MCF 10A (cell line): ENCODE results near the gene UBE2D2. TPM values are rescaled to one million over a fixed set of nuclear protein-coding genes. Genes with fewer than 3 reads are reported as not detected.

Source experiments
- BruUV-seq: library from RNA; stranded (reverse); fragments of 400-500 nt; replicated peaks from 2 replicates; lab custom pipeline; 2021; lab: Mats Ljungman, UMichigan
- CTCF ChIA-PET: fragments of 300-600 bp; sonication (Branson Sonifier 250); formaldehyde crosslinking; extraction: SDS; loops from one replicate; lab custom pipeline; 2021; ENCODE audit warnings: antibody characterized with exemption, inconsistent platforms; lab: Yijun Ruan, JAX
- POLR2A ChIA-PET: fragments of 300-600, 350-650 bp; sonication (Branson Sonifier 250); formaldehyde crosslinking; extraction: SDS; loops from one replicate; lab custom pipeline; 2020; ENCODE audit warnings: antibody characterized with exemption, inconsistent platforms; lab: Yijun Ruan, JAX
- DNase-seq: peaks from one replicate; pipeline ENCODE4 v3.0.0-alpha.2; 2018; ENCODE audit not compliant: unreplicated experiment
- H3K27ac Mint-ChIP-seq: one replicate; pipeline ENCODE4 v1.8.0; 2022; ENCODE audit warnings: mild to moderate bottlenecking, low read depth, mixed read lengths; ENCODE audit not compliant: unreplicated experiment
- H3K27me3 Mint-ChIP-seq: one replicate; pipeline ENCODE4 v1.8.0; 2022; ENCODE audit warnings: mixed read lengths; ENCODE audit not compliant: insufficient read depth, unreplicated experiment
- H3K36me3 Mint-ChIP-seq: one replicate; pipeline ENCODE4 v1.8.0; 2022; ENCODE audit warnings: mild to moderate bottlenecking, moderate library complexity, mixed read lengths; ENCODE audit not compliant: insufficient read depth, unreplicated experiment
- H3K4me1 Mint-ChIP-seq: one replicate; pipeline ENCODE4 v1.8.0; 2022; ENCODE audit warnings: mixed read lengths; ENCODE audit not compliant: insufficient read depth, unreplicated experiment
- H3K4me3 Mint-ChIP-seq: one replicate; pipeline ENCODE4 v1.8.0; 2022; ENCODE audit warnings: mild to moderate bottlenecking, moderate library complexity, mixed read lengths; ENCODE audit not compliant: unreplicated experiment
- H3K9me3 Mint-ChIP-seq: one replicate; pipeline ENCODE4 v1.8.0; 2022; ENCODE audit warnings: mixed read lengths; ENCODE audit not compliant: unreplicated experiment
- intact Hi-C: fragments of 100-400 bp; cut with micrococcal nuclease; formaldehyde crosslinking; loops from 2 replicates; pipeline ENCODE4 v1.14.1; 2022
- total RNA-seq: library from RNA; stranded (reverse); gene quantifications from 2 replicates; pipeline ENCODE4 v1.2.3, GENCODE V29; 2022
- TF ChIP-seq, protein P1 (sequence below): fragments of 200-600 bp; IDR thresholded peaks from one replicate; pipeline ENCODE4 v1.8.0; 2022; ENCODE audit warnings: antibody characterized with exemption, mild to moderate bottlenecking; ENCODE audit not compliant: unreplicated experiment

UBE2D2 gene
- total RNA-seq, 1 experiment from 2014 or later, result 306 TPM

- peak overlapping the region; percentile 87 for H3K4me3 Mint-ChIP-seq
- DNase-seq, result peak; percentile 51
- peak overlapping the region; percentile 33 for H3K27ac Mint-ChIP-seq
- no TSS peak for BruUV-seq
- H3K9me3 Mint-ChIP-seq, result no peaks in the 10 kb centered on the region
- intact Hi-C loops, result no loop called here
- POLR2A ChIA-PET, result interaction anchor here (0.7 to 5.3 kb wide), 8 partner anchors 10 to 90 kb away, joined by 3 to 97 read pairs (median 4); partner anchors contain the start of gene UBE2D2
- CTCF ChIA-PET, result interaction anchor here (0.6 to 4.1 kb wide), 9 partner anchors 8 to 136 kb away, joined by 3 to 28 read pairs (median 3); no protein-coding TSS in a partner anchor
- peaks cover 30% of the 10 kb centered on the region for H3K4me1 Mint-ChIP-seq
- no peaks in the 10 kb centered on the region for H3K36me3 Mint-ChIP-seq
- no peaks in the 10 kb centered on the region for H3K27me3 Mint-ChIP-seq
- TF ChIP-seq, protein P1, sequence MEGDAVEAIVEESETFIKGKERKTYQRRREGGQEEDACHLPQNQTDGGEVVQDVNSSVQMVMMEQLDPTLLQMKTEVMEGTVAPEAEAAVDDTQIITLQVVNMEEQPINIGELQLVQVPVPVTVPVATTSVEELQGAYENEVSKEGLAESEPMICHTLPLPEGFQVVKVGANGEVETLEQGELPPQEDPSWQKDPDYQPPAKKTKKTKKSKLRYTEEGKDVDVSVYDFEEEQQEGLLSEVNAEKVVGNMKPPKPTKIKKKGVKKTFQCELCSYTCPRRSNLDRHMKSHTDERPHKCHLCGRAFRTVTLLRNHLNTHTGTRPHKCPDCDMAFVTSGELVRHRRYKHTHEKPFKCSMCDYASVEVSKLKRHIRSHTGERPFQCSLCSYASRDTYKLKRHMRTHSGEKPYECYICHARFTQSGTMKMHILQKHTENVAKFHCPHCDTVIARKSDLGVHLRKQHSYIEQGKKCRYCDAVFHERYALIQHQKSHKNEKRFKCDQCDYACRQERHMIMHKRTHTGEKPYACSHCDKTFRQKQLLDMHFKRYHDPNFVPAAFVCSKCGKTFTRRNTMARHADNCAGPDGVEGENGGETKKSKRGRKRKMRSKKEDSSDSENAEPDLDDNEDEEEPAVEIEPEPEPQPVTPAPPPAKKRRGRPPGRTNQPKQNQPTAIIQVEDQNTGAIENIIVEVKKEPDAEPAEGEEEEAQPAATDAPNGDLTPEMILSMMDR, result no peak
Measured at GRCh38 chr5:139651043-139651834, 90.1 kb downstream of the UBE2D2 start.

- POLR2A ChIA-PET, result interaction anchor here (0.6 to 5.3 kb wide), 8 partner anchors 9 to 527 kb away, joined by 3 to 97 read pairs (median 4); partner anchors contain the start of gene UBE2D2
- peaks cover 7% of the 10 kb centered on the region for H3K36me3 Mint-ChIP-seq
- no TSS peak for BruUV-seq
- peaks cover 30% of the 10 kb centered on the region for H3K4me1 Mint-ChIP-seq
- H3K9me3 Mint-ChIP-seq, result no peaks in the 10 kb centered on the region
- TF ChIP-seq, protein P1, result no peak
- H3K27ac Mint-ChIP-seq, result peak overlapping the region; percentile 33
- peak overlapping the region; percentile 87 for H3K4me3 Mint-ChIP-seq
- CTCF ChIA-PET, result interaction anchor here (0.6 to 4.1 kb wide), 7 partner anchors 9 to 135 kb away, joined by 3 to 28 read pairs (median 4); no protein-coding TSS in a partner anchor
- H3K27me3 Mint-ChIP-seq, result no peaks in the 10 kb centered on the region
- DNase-seq, result peak; percentile 87
- intact Hi-C loops, result loop anchor here (1.0 kb wide), 1 partner anchor 16 kb away; no protein-coding TSS in a partner anchor
Measured at GRCh38 chr5:139651853-139652787, 91.0 kb downstream of the UBE2D2 start.

GRCh38 chr5:139652788-139653241 lies 91.7 kb downstream of the UBE2D2 start:
- TF ChIP-seq, protein P1, result no peak
- Mint-ChIP-seq H3K27me3 (no peaks in the 10 kb centered on the region), H3K27ac (peak overlapping the region; percentile 33), H3K36me3 (peaks cover 8% of the 10 kb centered on the region), H3K4me3 (peak overlapping the region; percentile 0), H3K9me3 (no peaks in the 10 kb centered on the region), H3K4me1 (peaks cover 30% of the 10 kb centered on the region)
- no peak for DNase-seq
- intact Hi-C loops, result loop anchor here (1.0 kb wide), 1 partner anchor 15 kb away; no protein-coding TSS in a partner anchor
- no TSS peak for BruUV-seq
- POLR2A ChIA-PET, result interaction anchor here (0.9 to 2.0 kb wide), 3 partner anchors 14 to 72 kb away, joined by 3 to 6 read pairs (median 4); no protein-coding TSS in a partner anchor
- CTCF ChIA-PET, result interaction anchor here (0.9 to 4.1 kb wide), 5 partner anchors 9 to 37 kb away, joined by 3 to 28 read pairs (median 4); no protein-coding TSS in a partner anchor
